AG08395 (cell line): ENCODE measurements around the gene COL6A6.
"Not testable (repeated sequence)": the region's sequence is repeated elsewhere in the genome, so short reads cannot be mapped to it uniquely, and the experiment has no call there.

Experiments
- DNase-seq: peaks from one replicate; pipeline ENCODE4 v3.0.0; 2012; ENCODE audit warnings: mixed read lengths, low spot score

The COL6A6 gene

DNA sequence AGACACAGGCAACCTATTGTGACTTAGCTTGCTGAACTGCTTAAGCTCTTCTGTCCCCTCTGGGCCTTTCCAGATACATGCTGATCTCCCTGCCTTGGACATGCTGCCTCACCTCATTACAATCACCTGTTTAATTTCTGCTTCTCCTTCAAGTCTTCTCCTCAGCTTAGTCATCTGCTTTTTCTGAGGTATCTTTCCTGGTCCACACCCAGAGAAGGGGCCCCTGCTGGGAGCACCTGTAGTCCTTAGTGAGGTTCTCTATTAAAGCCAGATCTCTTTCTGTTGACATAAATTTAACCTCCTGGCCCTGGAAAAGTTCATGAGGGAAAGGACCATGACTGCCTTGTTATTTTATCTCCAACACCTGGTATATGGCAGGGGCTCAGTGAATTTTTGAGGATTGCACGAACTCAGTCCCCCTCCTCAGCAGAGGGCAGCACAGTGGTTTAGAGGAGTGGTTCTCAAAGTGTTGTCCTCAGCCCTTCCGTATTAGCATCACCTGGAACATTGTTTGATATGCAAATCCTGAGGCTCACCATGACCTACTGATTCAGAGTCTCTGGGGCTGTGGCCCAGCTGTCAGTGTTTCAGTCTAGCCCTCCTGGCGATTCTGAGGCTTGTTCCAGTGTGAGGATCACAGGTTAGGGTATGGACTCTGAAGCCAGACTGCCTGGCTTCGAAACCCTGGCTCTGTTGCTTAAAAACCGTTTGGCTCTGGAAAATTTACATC, 12.7 kb downstream of the COL6A6 start:
- no peak for DNase-seq

DNA sequence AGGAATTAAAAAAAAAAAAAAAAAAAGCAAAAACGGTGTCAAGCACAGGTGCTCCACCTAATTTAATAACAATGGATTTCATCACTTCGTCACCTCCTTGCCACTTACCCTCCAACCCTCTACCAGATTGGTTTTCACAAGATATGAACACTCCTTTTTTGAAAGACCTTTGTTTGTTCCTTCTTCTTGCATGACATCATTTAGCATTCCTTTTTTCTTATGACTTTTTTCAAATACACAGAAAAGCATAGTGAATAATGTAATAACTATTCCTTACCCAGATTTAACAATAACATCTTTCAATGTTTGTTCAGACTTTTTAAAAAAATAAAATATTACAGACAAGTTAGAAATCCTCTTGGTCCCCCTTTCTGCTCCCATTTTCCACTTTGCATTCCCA, 16.3 kb downstream of the COL6A6 start:
- no peak for DNase-seq

DNA sequence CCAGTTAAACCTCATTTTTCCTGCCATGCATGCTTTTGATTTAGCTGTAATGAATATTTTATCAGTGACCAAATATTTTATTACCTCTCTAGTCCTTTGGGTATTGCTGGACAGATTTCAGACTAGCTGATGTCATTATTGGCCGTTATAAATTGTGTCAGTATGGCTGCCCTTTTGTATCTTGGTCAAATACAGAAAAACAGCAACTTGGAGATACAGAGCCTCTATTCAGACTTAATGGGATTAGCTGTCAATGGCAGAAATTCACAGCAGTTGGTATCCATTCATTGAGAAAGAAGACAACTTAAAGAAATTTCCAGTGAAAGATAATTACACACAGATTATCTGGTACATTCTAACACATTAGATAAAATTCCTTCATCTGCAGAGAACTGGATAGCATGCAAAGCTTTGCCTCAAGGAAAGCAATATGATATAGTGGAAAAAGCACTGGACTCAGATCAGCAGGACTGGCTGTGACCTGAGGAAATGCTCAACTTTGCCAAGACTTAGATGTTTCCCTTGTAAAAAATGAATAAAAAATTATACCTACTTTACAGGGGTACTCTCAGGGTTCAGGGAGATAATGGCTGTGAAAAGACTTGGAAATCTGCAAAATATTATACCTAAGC, 20.8 kb downstream of the COL6A6 start:
- DNase-seq = no peak

DNA sequence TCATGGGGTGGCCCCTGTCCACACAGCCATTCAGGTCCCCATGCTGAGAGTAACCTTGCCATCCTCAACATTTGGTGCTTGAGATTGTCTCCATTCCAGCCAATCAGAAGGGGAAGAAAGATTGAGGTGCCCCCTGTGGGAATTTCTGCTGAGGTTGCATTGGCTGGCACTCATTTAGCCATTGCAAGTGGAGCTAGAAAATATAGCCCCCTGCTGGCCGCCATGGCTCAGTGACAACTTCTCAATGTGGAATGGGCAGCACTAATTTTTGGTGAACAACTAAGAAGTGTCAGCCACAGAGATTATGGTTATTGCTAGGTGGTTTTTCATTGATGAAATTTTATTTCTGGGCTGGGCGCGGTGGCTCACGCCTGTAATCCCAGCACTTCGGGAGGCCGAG, 22.0 kb downstream of the COL6A6 start:
- peak; percentile 64 for DNase-seq

DNA sequence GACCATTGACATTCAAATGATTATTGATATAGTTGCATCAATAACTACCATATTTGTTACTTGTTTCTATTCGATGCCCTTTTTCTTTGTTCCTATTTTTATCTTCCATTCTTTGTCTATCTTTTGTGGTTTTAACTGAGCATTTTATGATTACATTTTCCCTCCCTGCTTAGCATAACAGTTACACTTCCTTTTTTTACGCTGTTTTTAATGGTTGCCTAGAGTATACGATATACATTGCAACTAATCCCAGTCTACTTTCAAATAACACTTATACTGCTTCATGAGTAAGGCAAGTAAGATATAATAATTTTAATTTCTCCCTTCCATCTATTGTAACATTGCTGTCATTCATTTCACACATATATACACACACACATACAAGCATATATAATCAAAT, 26.3 kb downstream of the COL6A6 start:
- no peak for DNase-seq

DNA sequence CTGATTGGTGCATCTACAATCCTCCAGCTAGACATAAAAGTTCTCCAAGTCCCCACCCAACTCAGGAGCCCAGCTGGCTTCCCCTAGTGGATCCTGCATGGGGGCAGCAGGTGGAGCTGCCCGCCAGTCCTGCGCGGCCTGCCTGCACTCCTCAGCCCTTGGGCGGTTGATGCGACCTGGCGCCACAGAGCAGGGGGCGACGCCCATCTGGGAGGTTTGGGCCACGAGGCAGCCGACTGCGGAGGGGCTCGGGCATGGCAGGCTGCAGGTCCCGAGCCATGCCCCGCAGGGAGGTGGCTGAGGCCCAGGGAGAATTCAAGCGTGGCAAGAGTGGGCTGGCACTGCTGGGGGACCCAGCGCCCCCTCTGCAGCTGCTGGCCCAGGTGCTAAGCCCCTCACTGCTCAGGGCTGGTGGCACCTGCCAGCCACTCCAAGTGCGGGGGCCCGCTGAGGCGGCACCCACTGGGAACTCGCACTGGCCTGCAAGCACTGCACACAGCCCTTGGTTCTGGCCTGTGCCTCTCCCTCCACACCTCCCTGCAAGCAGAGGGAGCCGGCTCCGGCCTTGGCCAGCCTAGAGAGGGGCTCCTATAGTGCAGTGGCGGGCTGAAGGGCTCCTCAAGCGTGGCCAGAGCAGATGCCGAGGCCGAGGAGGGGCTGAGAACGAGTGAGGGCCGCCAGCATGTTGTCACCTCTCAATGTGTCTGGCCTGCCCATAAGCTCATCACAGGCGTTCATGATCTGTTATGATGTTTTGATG, 30.1 kb downstream of the COL6A6 start:
- DNase-seq = no peak

DNA sequence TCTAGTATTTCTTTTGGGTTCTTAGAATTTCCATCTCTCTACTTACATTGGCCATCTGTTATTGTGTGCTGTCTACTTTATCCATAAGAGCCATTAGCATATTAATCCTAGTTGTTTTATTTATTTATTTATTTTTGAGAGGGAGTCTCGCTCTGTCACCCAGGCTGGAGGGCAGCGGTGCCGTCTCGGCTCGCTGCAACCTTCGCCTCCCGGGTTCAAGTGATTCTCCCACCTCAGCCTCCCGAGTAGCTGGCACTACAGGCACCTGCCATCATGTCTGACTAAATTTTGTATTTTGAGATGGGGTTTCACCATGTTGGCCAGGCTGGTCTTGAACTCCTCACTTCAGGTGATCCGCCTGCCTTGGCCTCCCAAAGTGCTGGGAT, 30.7 kb downstream of the COL6A6 start:
- DNase-seq = not testable (repeated sequence)

DNA sequence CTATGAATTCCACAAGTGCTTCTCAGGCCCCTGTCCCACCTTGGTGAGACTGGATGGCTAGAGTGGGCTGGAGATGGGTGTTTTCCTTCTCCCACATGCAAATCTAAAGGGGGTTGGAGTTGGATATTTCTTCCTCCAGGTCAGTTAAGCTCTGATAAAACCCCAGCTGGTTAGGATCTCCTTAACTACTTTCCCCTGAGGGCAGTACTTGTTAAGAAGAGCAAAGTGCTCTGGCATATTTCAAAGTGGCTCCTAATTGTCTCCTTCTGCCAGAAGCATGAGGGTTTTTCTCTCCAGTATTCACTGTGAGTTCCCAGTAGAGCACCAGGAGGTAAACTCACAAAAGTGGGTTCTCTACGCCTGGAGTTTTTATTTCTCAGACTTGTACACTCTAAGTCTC, 31.4 kb downstream of the COL6A6 start:
- DNase-seq = no peak

DNA sequence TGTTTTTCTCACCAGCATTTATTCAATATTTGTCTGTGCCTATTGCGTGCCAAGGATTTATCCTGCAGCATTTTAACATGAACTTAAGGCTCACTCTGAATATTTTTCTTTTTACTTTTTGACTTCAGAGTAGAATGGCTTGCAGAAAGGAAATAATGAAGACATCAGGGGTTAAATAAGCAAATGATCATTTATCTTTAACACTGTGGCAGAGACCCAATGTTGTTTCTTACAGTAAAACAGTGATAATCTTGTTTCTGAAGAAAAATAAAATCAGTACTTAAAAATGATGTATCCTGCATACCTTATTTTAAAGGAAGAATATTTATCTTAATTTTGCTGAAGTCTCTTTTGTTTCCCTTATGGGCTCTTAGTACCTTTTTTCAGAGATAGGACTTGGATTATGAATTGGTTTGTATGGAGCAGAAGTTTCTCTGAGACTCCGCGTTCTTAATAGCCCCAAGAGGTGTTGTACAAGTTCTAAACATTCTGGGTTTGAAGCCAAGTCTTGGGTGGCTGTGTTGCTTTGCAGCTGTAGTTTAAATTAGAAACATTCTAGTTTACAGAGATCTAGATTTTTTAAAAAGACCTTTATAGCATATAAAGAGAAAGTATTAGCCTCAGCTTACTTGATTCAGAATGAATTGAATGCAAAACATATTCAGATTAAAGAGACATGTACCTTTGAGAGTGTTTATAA, 40.5 kb downstream of the COL6A6 start:
- DNase-seq = no peak

DNA sequence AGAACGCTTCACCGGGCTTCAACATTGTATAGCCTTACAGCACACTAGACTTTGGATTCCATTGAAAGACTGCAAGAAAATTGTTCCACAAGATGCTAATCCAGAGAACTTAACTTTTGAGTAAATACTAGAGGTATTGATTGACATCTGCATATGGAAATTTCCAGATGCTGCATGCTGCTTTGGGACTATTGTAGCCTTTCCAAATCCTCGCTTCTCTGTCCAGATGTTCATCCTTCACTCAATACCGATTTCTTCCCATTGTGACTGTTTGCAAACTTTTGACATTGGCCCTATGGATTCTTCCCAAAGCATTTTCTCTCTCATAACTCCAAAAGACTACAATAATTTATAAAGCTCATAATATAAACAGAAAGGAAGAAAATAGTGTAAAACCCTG, 41.4 kb downstream of the COL6A6 start:
- no peak for DNase-seq

DNA sequence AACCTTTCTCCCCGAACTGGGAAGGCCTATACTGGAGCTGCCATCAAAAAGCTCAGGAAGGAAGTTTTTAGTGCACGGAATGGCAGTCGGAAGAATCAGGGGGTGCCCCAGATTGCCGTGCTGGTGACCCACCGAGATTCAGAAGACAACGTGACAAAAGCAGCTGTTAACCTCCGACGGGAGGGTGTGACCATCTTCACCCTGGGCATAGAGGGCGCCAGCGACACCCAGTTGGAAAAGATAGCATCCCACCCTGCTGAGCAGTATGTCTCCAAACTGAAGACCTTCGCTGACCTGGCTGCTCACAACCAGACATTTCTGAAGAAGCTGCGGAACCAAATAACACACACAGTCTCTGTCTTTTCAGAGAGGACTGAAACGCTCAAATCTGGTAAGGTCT, 48.2 kb downstream of the COL6A6 start:
- DNase-seq = no peak
